ENCODE results near the gene TFIP11.

DNA sequence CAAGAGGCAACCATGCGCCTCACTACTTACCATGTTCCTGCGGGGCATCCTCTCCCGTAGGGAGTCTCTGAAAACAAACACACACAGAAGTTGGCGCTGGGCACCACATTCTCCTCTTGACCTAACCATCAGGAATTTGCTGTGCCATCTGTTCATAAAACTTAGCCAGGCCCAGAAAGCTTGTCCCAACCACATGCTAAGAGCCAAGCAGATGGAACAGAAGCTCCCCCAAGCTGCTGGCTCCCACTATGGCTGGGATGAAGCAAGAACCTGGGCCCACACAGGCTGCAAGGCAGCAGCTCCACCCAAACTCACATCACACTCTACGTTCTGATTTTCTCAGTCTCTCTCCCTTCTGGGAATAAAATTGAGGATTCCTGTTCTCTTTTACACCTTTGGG lies 46.1 kb downstream of the TFIP11 start:
- TF ChIP-seq CTCF (IDR thresholded peaks at IDR 0.05): no peak
- no peak for TF ChIP-seq POLR2A (IDR thresholded peaks at IDR 0.05)

Measured in adrenal gland (tissue), 5 donors.